K562 (cell line): ENCODE measurements around the gene PRTN3. TPM values are rescaled to one million over a fixed set of nuclear protein-coding genes. Genes with fewer than 3 reads are reported as not detected.

Experiments used
- ATAC-seq: fragments of 200-7000 bp; cut with Tn5 transposase; 3 replicates; pipeline ENCODE4 v1.9.1; 2020; ENCODE audit warnings: moderate library complexity
- BruUV-seq: library from RNA; stranded (reverse); fragments of 400-500 nt; replicated peaks from 2 replicates; lab custom pipeline; 2021; lab: Mats Ljungman, UMichigan
- CTCF ChIA-PET: fragments of 300-600 bp; formaldehyde crosslinking; extraction: SDS; loops from one replicate; lab custom pipeline; 2021; ENCODE audit warnings: low intra/inter-chr PET ratio; lab: Yijun Ruan, JAX
- POLR2A ChIA-PET: fragments of 300-600, 350-650 bp; sonication (Branson Sonifier 250); formaldehyde crosslinking; extraction: SDS; loops from one replicate; lab custom pipeline; 2021; ENCODE audit warnings: antibody characterized with exemption, inconsistent platforms; lab: Yijun Ruan, JAX
- DNase-seq, 4 experiments: peaks; one replicate each; pipeline versions ENCODE4 v3.0.0 to v3.0.0-alpha.2; 2011 to 2018; ENCODE audit warnings: low spot score in 3 of 4, mixed read lengths in 3 of 4; ENCODE audit errors: extremely low read depth in 1 of 4
- FAIRE-seq: peaks from 2 replicates; lab custom pipeline; 2011; peaks lifted over from hg19 to GRCh38; lab: Jason Lieb, UNC
- H2AFZ ChIP-seq: 2 replicates; pipeline ENCODE4 v1.6.0; 2011; ENCODE audit warnings: low read depth, low read length, control low read depth, inconsistent platforms
- H3K27ac ChIP-seq: fragments of 200-600 bp; 3 replicates; pipeline ENCODE4 v1.8.0; 2011; ENCODE audit warnings: low read depth, mild to moderate bottlenecking, control low read depth, inconsistent platforms, low read length, moderate library complexity, mixed read lengths; ENCODE audit errors: extremely low read depth
- H3K27me3 ChIP-seq, 2 experiments: fragments of 300-600 bp in 1 of 2; 2 replicates in 1 of 2; 3 replicates in 1 of 2; pipeline versions ENCODE4 v1.6.0 to v1.8.0; 2011; ENCODE audit warnings: inconsistent platforms in 2 of 2, low read length in 2 of 2, mild to moderate bottlenecking in 1 of 2, mixed read lengths in 1 of 2, moderate library complexity in 1 of 2; ENCODE audit not compliant: control insufficient read depth in 2 of 2, insufficient read depth in 2 of 2
- H3K36me3 ChIP-seq: fragments of 300-600 bp; 3 replicates; pipeline ENCODE4 v1.8.0; 2011; ENCODE audit warnings: mild to moderate bottlenecking, low read length, inconsistent platforms; ENCODE audit not compliant: control insufficient read depth, insufficient read depth
- H3K4me1 ChIP-seq, 2 experiments: fragments of 200-600 bp in 1 of 2; replicated peaks in 1 of 2; 2 replicates in 1 of 2; 3 replicates in 1 of 2; pipeline versions ENCODE4 v1.5.1 to v1.8.0; 2011; ENCODE audit warnings: inconsistent platforms in 2 of 2, low read length in 2 of 2, mild to moderate bottlenecking in 1 of 2, mixed read lengths in 1 of 2, moderate library complexity in 1 of 2; ENCODE audit not compliant: control insufficient read depth in 2 of 2, insufficient read depth in 2 of 2
- H3K4me2 ChIP-seq: 2 replicates; pipeline ENCODE4 v1.6.1; 2011; ENCODE audit warnings: low read length, control low read depth, inconsistent platforms, mixed read lengths; ENCODE audit not compliant: insufficient read depth
- H3K4me3 ChIP-seq: fragments of 200-600 bp; sonication (generic), shearing (Covaris generic); 2 replicates; pipeline ENCODE4 v1.5.1; 2016; ENCODE audit warnings: control low read depth, inconsistent platforms
- H3K79me2 ChIP-seq: fragments of 200-600 bp; 3 replicates; pipeline ENCODE4 v1.8.0; 2011; ENCODE audit warnings: low read length, inconsistent platforms; ENCODE audit not compliant: control insufficient read depth, insufficient read depth
- H3K9ac ChIP-seq, 2 experiments: 2 replicates each; pipeline versions ENCODE4 v1.6.0 to v1.6.1; 2011; ENCODE audit warnings: low read depth in 2 of 2, low read length in 2 of 2, control low read depth in 1 of 2, inconsistent platforms in 1 of 2, mild to moderate bottlenecking in 1 of 2, mixed read lengths in 1 of 2; ENCODE audit not compliant: insufficient read depth in 1 of 2
- H3K9me1 ChIP-seq: one replicate; pipeline ENCODE4 v1.6.0; 2011; ENCODE audit warnings: inconsistent platforms, mild to moderate bottlenecking, low read length, moderate library complexity; ENCODE audit not compliant: control insufficient read depth, insufficient read depth
- H3K9me3 ChIP-seq: replicated peaks from 2 replicates; pipeline ENCODE4 v1.5.1; 2011; ENCODE audit warnings: low read depth, low read length, inconsistent platforms; ENCODE audit not compliant: control insufficient read depth, insufficient read depth
- H4K20me1 ChIP-seq: replicated peaks from 2 replicates; pipeline ENCODE4 v1.6.1; 2011; ENCODE audit warnings: low read length, inconsistent platforms, mixed read lengths; ENCODE audit not compliant: control insufficient read depth, insufficient read depth
- BHLHE40 ChIP-seq: IDR thresholded peaks from 2 replicates; pipeline ENCODE4 v1.6.1; 2011; ENCODE audit warnings: low read length, improper control_type of control experiment
- CBX1 ChIP-seq: sonication (generic); IDR thresholded peaks from 2 replicates; pipeline ENCODE4 v1.6.1; 2016; ENCODE audit warnings: antibody characterized with exemption, low read depth, mild to moderate bottlenecking
- E2F8 ChIP-seq: fragments of 450-650 bp; IDR thresholded peaks from 2 replicates; pipeline ENCODE4 v1.7.1; 2018; ENCODE audit warnings: mild to moderate bottlenecking, low read depth; ENCODE audit not compliant: partially characterized antibody
- ERF ChIP-seq: fragments of 450-650 bp; formaldehyde crosslinking; IDR thresholded peaks from 2 replicates; pipeline ENCODE4 v1.4.0; 2020; ENCODE audit warnings: mild to moderate bottlenecking, mixed read lengths
- HNRNPH1 ChIP-seq: fragments of 200-400 bp; formaldehyde crosslinking; optimal IDR thresholded peaks from 2 replicates; pipeline ENCODE3; 2017; ENCODE audit warnings: low read depth, mild to moderate bottlenecking, low read length, moderate library complexity
- IFI16 ChIP-seq: fragments of 250-450 bp; sonication (Bioruptor Pico); IDR thresholded peaks from 2 replicates; pipeline ENCODE4 v2.1.2; 2022; ENCODE audit warnings: mild to moderate bottlenecking, inconsistent platforms
- MTA1 ChIP-seq: fragments of 450-650 bp; IDR thresholded peaks from 2 replicates; pipeline ENCODE4 v1.6.1; 2017; ENCODE audit warnings: borderline replicate concordance
- MYNN ChIP-seq, 2 experiments: sonication (generic); formaldehyde crosslinking in 1 of 2; IDR thresholded peaks; 2 replicates each; pipeline versions ENCODE4 v1.5.0 to v1.6.1; 2016 to 2020; ENCODE audit warnings: antibody characterized with exemption in 1 of 2, missing genetic modification reagents in 1 of 2
- NFIC ChIP-seq: fragments of 450-650 bp; IDR thresholded peaks from 2 replicates; pipeline ENCODE4 v1.6.1; 2017; ENCODE audit warnings: mild to moderate bottlenecking, inconsistent platforms
- POLR2B ChIP-seq: fragments of 450-650 bp; IDR thresholded peaks from 2 replicates; pipeline ENCODE4 v1.6.1; 2018; ENCODE audit warnings: low read depth; ENCODE audit not compliant: partially characterized antibody
- POLR2G ChIP-seq: fragments of 200-400 bp; formaldehyde crosslinking; IDR thresholded peaks from 2 replicates; pipeline ENCODE4 v1.6.1; 2017; ENCODE audit warnings: low read depth, mild to moderate bottlenecking, antibody characterized with exemption, low read length, moderate library complexity
- SRSF3 ChIP-seq: fragments of 200-400 bp; formaldehyde crosslinking; IDR thresholded peaks from 2 replicates; pipeline ENCODE4 v1.6.1; 2016; ENCODE audit warnings: mild to moderate bottlenecking, low read length, moderate library complexity; ENCODE audit not compliant: insufficient read depth
- SUPT5H ChIP-seq: fragments of 450-650 bp; IDR thresholded peaks from 2 replicates; pipeline ENCODE4 v1.6.1; 2016
- USF1 ChIP-seq: sonication (generic); formaldehyde crosslinking; IDR thresholded peaks from 2 replicates; pipeline ENCODE4 v1.9.0; 2022; ENCODE audit warnings: mild to moderate bottlenecking, missing genetic modification reagents
- ZBTB26 ChIP-seq: fragments of 450-650 bp; formaldehyde crosslinking; IDR thresholded peaks from 2 replicates; pipeline ENCODE4 v1.4.0; 2022; ENCODE audit warnings: missing genetic modification characterization
- ZKSCAN8 ChIP-seq: fragments of 200-800 bp; sonication (Bioruptor generic); IDR thresholded peaks from 2 replicates; pipeline ENCODE4 v1.6.1; 2016; ENCODE audit warnings: missing genetic modification characterization, missing compliant biosample characterization
- ZNF212 ChIP-seq: fragments of 450-650 bp; formaldehyde crosslinking; IDR thresholded peaks from 2 replicates; pipeline ENCODE4 v1.4.0; 2020; ENCODE audit warnings: mild to moderate bottlenecking
- ZNF511 ChIP-seq: sonication (generic); formaldehyde crosslinking; IDR thresholded peaks from 2 replicates; pipeline ENCODE4 v1.8.0; 2022; ENCODE audit warnings: mild to moderate bottlenecking, missing genetic modification reagents
- WGBS: fragments of 100-300 bp; shearing (Covaris generic); methylation state at CpG from one replicate; pipeline ENCODE4 v1.1.6; 2016; ENCODE audit warnings: low coverage, mixed read lengths; ENCODE audit not compliant: insufficient coverage; ENCODE audit errors: missing lambda C conversion rate; 5-methylcytosine and 5-hydroxymethylcytosine counted together
- in situ Hi-C: fragments of 300-500 bp; cut with MboI; formaldehyde crosslinking; loops from 4 replicates; pipeline ENCODE4 v1.15.0; 2018; ENCODE audit warnings: inconsistent platforms, mixed read lengths
- intact Hi-C: fragments of 100-400 bp; cut with micrococcal nuclease; formaldehyde crosslinking; loops from 2 replicates; pipeline ENCODE4 v1.14.2; 2022
- polyA plus RNA-seq, 8 experiments: library from polyadenylated mRNA; depleted of rRNA in 4 of 8; stranded (reverse) in 5 of 8; unstranded in 3 of 8; fragments of >200 nt; fragmentation: Nextera tagmentation in 2 of 8; fragmentation: Illumina TruSeq in 1 of 8; extraction: Ambion mirVana in 2 of 8; extraction: Trizol in 1 of 8; gene quantifications; 2 replicates each; pipeline versions ENCODE4 v1.2.1 to v1.2.3, GENCODE V29; 2011 to 2014; ENCODE audit warnings: inconsistent platforms in 1 of 8, missing spikeins in 1 of 8
- total RNA-seq, 7 experiments: library from RNA; depleted of rRNA in 6 of 7; stranded (reverse); fragments of >200 nt in 6 of 7; fragmentation: Illumina TruSeq in 2 of 7; extraction: Trizol in 2 of 7; gene quantifications; 2 replicates each; pipeline versions ENCODE4 v1.2.1 to v1.2.3, GENCODE V29; 2011 to 2021; ENCODE audit warnings: low replicate concordance in 1 of 7

The PRTN3 gene
- total and polyA plus RNA-seq, 9 of the 15 experiments (the other 6 are each of a cell fraction or from before 2014, with no cell fraction given): 0.14 to 0.86 (median 0.43) TPM; not detected in 3

GRCh38 chr19:812049-812746 is 28.6 kb upstream of the PRTN3 start:
- H3K9ac ChIP-seq: no peak overlapping the region
- H3K9me1 ChIP-seq: no peaks in the 10 kb centered on the region
- FAIRE-seq: no peak
- no peaks in the 10 kb centered on the region for H4K20me1 ChIP-seq
- H2AFZ ChIP-seq: no peak overlapping the region
- in situ Hi-C loops: no loop called here
- peak in 3 of 4 experiments; percentile 42 to 61 (median 59) for DNase-seq
- H3K9me3 ChIP-seq: peaks cover 3% of the 10 kb centered on the region
- no peak overlapping the region for H3K4me3 ChIP-seq
- no peak overlapping the region for H3K4me2 ChIP-seq
- POLR2A ChIA-PET: interaction anchor here (1.2 to 3.0 kb wide), 3 partner anchors 10 to 13 kb away, joined by 8 to 20 read pairs (median 11); no protein-coding TSS in a partner anchor
- peaks cover 79% of the 10 kb centered on the region for H3K36me3 ChIP-seq
- BruUV-seq: no TSS peak
- peak; percentile 8 for ATAC-seq
- CTCF ChIA-PET: no interaction called here
- peaks cover 19% of the 10 kb centered on the region for H3K79me2 ChIP-seq
- peaks cover 0 to 36% of the 10 kb centered on the region in 2 experiments; a peak in 2 of 5 replicates for H3K4me1 ChIP-seq
- intact Hi-C loops: no loop called here
- WGBS: 95% methylated on average over 31 of the region's 80 CpGs
- no peaks in the 10 kb centered on the region for H3K27me3 ChIP-seq
- H3K27ac ChIP-seq: no peak overlapping the region
- TF ChIP-seq HNRNPH1: no peak
- TF ChIP-seq CBX1: peak; percentile 55; the same call in 1 of the 2 replicates
- peak; percentile 67 for TF ChIP-seq POLR2B
- no peak for TF ChIP-seq ZBTB26 (CRISPR knock-in tag)
- no peak for TF ChIP-seq SRSF3
- no peak for TF ChIP-seq E2F8
- TF ChIP-seq ZNF212: no peak
- no peak for TF ChIP-seq ZNF511 (CRISPR knock-in tag)
- no peak for TF ChIP-seq ERF
- TF ChIP-seq MYNN (IDR thresholded peaks at IDR 0.05): peak; percentile 16; the same call in 1 of the 2 replicates
- TF ChIP-seq MYNN (CRISPR knock-in tag; IDR thresholded peaks at IDR 0.05): no peak
- no peak for TF ChIP-seq USF1 (CRISPR knock-in tag)
- no peak for TF ChIP-seq IFI16 (CRISPR knock-in tag)
- TF ChIP-seq NFIC: no peak
- TF ChIP-seq SUPT5H: peak; percentile 82
- TF ChIP-seq BHLHE40: no peak
- no peak for TF ChIP-seq MTA1
- TF ChIP-seq ZKSCAN8 (CRISPR knock-in tag): no peak
- TF ChIP-seq POLR2G: peak; percentile 37
